GM19438 (cell line): Measurements from ENCODE around the gene PRR18.
A peak's percentile ranks its signal among the peaks of the same experiment; 100 is the strongest.

Experiments used
- ATAC-seq: cut with Tn5 transposase; IDR thresholded peaks from one replicate; pipeline ENCODE4 v1.9.1; 2021; ENCODE audit warnings: low read depth; ENCODE audit not compliant: unreplicated experiment

Gene PRR18

GRCh38 chr6:166278579-166279392 lies 29.4 kb downstream of the PRR18 start:
- ATAC-seq: no peak

- ATAC-seq: no peak
Measured at GRCh38 chr6:166277892-166278578, 30.2 kb downstream of the PRR18 start.

- no peak for ATAC-seq
Measured at GRCh38 chr6:166277018-166277417, 31.2 kb downstream of the PRR18 start.

DNA sequence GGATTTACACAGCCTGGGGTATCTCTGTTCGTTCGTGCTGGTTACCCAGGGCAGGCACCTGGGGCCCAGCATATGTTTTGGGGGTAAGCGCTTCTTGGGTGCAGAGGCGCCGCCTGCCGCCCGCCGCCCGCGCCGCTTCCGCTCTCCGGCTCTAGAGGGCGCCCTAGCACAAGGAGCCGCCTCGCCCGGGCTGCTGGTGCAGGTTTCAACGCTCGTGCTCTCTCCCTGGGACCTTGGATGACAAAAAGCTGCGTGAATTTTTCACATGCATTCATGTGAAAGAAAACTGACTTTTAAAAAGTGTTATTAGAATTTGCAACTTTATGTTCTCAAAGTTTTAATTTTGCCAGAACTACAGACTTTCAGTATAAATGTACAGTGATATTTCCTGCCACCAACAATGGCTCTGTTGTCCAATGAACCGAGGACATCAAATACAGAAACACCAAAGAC lies 32.5 kb downstream of the PRR18 start:
- peak; percentile 82 for ATAC-seq

DNA sequence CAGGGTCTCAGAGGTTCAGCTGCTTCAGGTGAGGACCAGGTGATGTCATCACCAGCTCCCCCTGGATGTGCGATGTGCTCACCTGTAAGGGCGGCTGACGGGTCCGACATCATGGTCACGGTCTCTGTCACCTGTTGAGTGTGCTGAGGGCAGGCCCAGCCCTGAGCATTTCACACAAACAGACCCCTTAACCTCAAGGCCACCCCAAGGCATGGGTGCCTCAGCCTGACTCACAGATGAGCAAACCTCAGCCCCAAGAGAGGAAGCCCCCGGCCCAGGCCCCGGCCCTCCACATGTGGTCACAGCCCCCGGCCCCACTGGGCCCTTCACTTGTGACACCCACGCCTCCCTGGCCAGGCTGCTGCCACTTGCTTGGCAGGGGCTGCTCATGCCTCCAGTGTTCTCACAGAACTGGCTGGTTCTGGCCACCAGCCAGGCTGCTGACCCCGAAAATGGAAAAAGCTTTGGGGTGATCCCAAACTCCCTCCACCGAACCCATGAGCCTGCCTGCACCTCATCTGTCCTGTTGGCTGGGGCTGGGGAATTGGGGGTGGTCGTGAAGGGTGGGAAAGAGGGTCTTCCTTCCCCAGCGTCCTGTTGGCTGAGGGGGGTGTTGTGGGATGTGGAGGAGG lies 33.3 kb downstream of the PRR18 start:
- ATAC-seq: no peak

- no peak for ATAC-seq
Measured at GRCh38 chr6:166274163-166274562, 34.0 kb downstream of the PRR18 start.

DNA sequence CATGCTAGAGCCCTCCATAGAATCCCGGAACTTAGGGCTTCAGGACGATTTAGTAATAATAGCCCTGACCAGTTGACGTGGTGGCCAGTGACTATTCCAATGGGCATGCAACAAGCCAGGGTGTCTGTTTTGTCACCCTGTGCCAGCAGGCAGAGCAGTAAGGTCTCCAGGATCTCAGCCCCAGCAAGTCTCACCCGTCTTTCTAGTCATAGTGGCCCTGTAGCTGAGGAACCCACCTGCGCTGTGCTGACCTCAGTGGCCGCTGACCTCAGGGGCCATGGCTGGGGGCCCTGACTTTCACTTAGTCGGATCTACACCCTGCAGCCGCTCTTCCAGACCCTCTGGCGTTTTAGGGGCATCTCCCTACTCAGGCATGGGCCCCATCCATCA lies 36.8 kb downstream of the PRR18 start:
- ATAC-seq: no peak

GRCh38 chr6:166270706-166271375 lies 37.4 kb downstream of the PRR18 start:
- no peak for ATAC-seq

DNA sequence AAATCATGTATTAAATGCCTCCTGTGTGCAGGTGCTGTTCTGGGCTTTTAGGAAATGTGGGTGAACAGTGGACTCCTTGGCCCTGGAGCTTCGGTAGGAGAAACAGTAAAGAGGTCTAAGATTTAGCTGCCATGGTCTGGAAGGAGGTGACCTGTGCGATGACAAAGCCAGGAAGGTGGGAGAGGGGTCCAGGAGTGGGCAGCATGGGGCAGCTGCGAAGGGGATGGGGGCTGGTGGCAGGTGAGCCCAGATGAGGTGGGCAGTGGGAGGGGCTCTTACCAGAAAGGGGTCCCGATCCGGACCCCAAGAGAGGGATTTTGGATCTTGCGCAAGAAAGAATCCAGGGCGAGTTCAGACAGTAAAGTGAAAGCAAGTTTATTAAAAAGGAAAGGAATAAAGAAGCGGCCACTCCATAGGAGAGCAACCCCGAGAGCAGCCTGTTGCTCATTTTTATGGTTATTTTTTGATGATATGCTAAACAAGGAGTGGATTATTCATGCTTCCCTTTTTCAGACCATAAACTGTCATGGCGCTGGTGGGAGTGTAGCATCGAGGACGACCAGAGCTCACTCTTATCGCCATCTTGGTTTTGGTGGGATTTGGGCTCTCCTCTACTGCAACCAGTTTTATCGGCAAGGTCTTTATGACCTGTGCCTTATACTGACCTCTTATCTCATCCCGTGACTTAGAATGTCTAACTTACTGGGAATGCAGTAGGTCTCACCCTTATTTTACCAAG lies 38.7 kb downstream of the PRR18 start:
- no peak for ATAC-seq

GRCh38 chr6:166268431-166268830 lies 39.8 kb downstream of the PRR18 start:
- no peak for ATAC-seq

DNA sequence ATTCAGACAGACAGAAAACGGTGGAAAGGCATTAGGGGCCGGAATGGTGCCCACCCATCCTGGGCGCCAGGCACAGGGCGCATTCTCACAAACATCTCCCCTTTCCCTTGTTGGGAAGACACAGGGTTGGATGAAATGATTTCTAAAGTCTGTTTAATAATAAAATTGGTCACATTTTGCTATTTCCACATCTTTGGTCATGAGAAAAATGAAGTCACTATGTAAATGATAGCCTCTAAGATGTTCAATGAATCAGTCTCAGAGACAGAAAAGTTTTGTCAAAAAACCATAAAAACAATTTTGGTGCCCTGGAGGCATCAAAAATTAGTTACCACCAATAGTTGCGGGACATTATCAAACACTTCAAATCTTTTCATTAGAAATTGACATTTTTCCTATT lies 40.7 kb downstream of the PRR18 start:
- ATAC-seq: no peak

DNA sequence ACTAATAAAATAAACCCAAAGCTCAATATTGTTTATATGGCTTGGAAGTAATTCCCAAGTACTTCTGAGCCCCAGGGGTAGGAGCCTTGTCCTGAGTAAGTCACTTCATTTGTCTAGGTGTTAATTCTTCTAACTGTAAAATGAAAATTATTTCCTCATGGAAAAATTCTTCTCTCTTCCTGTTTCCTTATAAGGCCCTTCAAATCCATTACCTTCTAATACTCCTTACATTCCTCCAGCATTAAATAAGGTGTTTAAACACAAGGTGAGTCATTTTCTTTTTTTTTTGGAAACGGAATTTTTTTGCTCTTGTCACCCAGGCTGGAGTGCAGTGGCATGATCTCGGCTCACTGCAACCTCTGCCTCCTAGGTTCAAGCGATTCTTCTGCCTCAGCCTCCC lies 41.9 kb downstream of the PRR18 start:
- ATAC-seq: no peak

DNA sequence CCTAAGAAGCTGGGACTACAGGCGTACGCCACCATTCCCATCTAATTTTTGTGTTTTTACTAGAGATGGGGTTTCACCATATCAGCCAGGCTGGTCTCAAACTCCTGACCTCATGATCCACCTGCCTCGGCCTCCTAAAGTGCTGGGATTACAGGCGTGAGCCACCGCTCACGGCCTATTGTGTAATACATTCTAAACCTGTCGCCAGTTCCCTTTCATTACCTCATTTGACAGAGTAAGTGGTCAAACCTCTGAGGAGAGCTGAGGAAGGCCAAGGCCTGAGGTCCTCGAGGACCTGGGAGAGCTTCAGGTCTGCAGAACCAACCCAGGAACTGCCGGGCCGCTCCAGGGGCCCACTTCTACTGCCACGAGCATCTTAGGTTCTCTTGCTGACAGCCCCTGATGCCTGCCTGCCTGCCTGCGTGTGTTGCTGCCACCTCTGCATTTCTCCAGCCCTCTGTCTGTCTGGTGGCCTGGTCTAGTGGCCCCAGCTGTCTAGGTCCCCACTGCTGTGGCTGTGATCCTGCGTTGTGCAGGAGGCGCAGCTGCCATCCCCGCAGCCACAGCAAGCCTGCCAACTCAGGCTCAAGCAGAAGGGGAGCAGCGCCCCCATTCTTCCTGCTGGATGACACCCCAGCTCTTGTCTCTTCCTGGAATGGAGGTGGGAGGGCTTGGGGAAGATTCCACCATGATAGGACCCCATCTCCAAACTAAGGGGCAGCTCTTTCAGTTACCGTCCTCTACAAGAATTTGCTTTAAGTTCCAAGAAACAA lies 45.3 kb downstream of the PRR18 start:
- ATAC-seq: no peak

DNA sequence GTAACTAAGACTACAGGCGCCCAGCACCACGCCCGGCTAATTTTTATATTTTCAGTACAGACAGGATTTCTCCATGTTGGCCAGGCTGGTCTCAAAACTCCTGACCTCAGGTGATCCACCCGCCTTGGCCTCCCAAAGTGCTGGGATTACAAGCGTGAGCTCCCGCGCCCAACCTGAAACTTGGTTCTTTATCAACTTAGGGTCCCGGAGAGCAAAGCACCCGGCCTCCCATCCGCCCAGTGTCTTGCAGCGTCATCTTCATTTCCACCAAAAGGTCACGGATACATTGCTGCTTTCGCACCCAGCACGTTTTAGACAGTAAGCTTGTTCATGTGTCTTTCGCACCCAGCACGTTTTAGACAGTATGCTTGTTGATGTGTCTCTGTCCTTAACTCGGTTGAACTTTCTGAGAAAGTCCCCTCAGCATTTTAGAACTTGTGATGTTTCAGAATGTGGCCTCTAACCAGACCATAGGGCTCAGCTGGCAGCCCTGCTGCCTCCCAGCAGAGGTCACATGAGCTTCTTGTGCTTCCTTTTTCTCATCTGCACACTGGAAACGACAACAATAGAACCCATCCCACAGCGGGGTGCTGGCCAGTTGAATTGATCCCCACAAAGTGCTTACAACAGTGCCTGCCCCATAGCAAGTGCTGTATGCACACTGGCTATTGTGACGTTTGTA lies 48.8 kb downstream of the PRR18 start:
- ATAC-seq: no peak

DNA sequence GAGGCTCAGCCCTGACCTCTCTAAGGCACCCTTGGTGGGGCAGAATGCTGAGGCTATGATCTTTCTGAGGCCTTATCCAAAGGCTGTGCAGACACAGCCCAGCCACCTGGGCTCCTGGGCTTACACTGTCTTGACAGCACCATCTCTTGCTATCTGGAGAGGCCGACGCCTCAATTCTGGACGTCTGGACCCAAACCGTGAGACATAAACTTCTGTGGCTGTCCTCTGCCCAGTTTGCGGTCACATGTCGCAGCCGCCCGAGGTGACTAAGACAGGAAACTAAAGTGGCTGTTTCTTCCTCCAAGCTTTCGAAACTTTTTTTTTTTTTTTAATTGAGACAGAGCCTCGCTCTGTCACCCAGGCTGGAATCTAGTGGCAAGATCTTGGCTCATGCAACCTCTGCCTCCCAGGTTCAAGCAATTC lies 49.3 kb downstream of the PRR18 start:
- ATAC-seq: no peak

DNA sequence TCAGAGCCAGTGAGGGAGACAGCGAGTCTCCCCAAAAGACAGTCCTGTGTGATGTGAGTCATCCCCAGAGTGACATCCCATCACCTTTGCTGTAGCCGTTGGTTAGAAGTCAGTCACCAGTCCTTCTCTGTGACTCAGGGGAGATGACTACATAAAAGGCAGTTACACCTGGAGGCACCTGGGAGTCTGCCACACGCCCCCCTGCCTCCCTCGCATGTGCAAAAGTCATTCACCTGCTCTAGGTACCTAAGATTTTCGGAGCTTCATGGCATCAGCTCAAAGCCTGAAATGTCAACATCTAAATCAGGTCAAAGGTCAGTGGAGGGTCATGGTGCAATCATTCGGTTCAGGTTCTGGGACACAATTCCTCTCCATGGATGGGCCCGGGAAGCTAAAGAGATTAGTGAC lies 50.3 kb downstream of the PRR18 start:
- ATAC-seq: no peak
